ACC112 (cell line): Measurements from ENCODE around the gene GPC6.
A peak's percentile ranks its signal among the peaks of the same experiment; 100 is the strongest.

ENCODE experiments used
- H2AFZ ChIP-seq: fragments of 200-600 bp; sonication (generic); one replicate; pipeline ENCODE4 v1.6.0; 2017; ENCODE audit warnings: antibody characterized with exemption, low read length; ENCODE audit not compliant: unreplicated experiment
- H3K27ac ChIP-seq: fragments of 200-600 bp; sonication (generic); 2 replicates; pipeline ENCODE4 v1.5.1; 2014; ENCODE audit warnings: low read depth, mild to moderate bottlenecking, antibody characterized with exemption, low read length, moderate library complexity
- H3K27me3 ChIP-seq: fragments of 200-600 bp; sonication (generic); 2 replicates; pipeline ENCODE4 v1.6.1; 2014; ENCODE audit warnings: mild to moderate bottlenecking, antibody characterized with exemption, low read length, moderate library complexity, mixed read lengths; ENCODE audit not compliant: insufficient read depth
- H3K36me3 ChIP-seq: fragments of 200-600 bp; sonication (generic); 2 replicates; pipeline ENCODE4 v1.6.1; 2016; ENCODE audit warnings: mild to moderate bottlenecking, antibody characterized with exemption, low read length, moderate library complexity, mixed read lengths; ENCODE audit not compliant: insufficient read depth
- H3K4me1 ChIP-seq: fragments of 200-600 bp; sonication (generic); one replicate; pipeline ENCODE4 v1.6.1; 2016; ENCODE audit warnings: low read length, mixed read lengths; ENCODE audit not compliant: insufficient read depth, unreplicated experiment, control insufficient read depth
- H3K4me3 ChIP-seq: fragments of 200-600 bp; sonication (generic); 2 replicates; pipeline ENCODE4 v1.5.1; 2014; ENCODE audit warnings: mild to moderate bottlenecking, low read depth, low read length
- H3K79me2 ChIP-seq: fragments of 200-600 bp; sonication (generic); one replicate; pipeline ENCODE4 v1.6.0; 2016; ENCODE audit warnings: low read length; ENCODE audit not compliant: control insufficient read depth, unreplicated experiment, insufficient read depth

Gene GPC6

DNA sequence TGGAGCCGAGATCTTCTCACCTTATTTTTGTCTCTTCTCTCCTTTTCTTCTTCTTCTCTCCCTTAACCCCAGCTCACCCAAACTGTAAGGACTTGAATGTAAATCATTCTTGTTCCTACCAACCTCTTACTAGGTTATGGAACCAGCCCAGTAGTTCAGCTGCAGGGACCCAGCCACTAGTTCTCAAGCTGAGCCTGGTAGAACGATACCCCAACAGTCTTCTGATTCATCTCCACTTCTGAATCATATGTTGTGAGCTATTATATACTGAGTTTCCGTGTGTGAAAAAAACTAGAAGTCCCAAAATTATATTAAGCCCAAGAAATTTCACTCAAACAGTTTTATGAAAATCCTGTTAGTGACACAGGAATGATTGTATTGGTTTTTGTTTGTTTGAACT is 1185.1 kb downstream of the GPC6 start:
- H3K79me2 ChIP-seq: no peaks in the 10 kb centered on the region
- no peaks in the 10 kb centered on the region for H3K4me1 ChIP-seq
- H2AFZ ChIP-seq: peak overlapping the region; percentile 62
- no peaks in the 10 kb centered on the region for H3K27me3 ChIP-seq
- no peak overlapping the region for H3K4me3 ChIP-seq
- H3K36me3 ChIP-seq: no peaks in the 10 kb centered on the region
- no peak overlapping the region for H3K27ac ChIP-seq

GRCh38 chr13:94412870-94413597 is 1186.4 kb downstream of the GPC6 start:
- H3K4me1 ChIP-seq: no peaks in the 10 kb centered on the region
- H3K79me2 ChIP-seq: no peaks in the 10 kb centered on the region
- H3K27ac ChIP-seq: no peak overlapping the region
- no peaks in the 10 kb centered on the region for H3K27me3 ChIP-seq
- no peaks in the 10 kb centered on the region for H3K36me3 ChIP-seq
- no peak overlapping the region for H3K4me3 ChIP-seq
- H2AFZ ChIP-seq: no peak overlapping the region

GRCh38 chr13:94413598-94413944 is 1187.0 kb downstream of the GPC6 start:
- Histone ChIP-seq H3K4me1 (peaks cover 3% of the 10 kb centered on the region), H2AFZ (no peak overlapping the region), H3K79me2 (no peaks in the 10 kb centered on the region), H3K27me3 (no peaks in the 10 kb centered on the region), H3K4me3 (no peak overlapping the region), H3K27ac (no peak overlapping the region), H3K36me3 (no peaks in the 10 kb centered on the region)

DNA sequence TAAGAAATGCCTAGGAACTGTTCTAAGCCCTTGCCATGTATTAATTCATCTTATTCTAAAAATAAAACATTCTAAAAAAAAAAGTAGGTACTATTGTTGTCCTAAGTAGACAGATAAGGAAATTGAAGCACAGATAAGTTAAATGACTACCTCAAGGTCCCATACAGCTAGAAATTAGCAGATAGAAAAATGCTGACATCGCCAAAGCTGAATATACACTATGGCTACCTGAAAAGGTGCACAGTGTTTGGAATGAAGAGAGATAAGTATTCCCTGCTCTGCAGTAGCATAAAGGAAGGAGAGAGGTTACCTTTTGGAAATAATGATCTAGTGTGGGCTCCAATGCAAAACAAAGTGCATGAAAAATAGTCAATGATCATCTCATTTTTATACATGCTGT is 1187.5 kb downstream of the GPC6 start:
- Histone ChIP-seq H3K27ac (no peak overlapping the region), H2AFZ (no peak overlapping the region), H3K4me3 (no peak overlapping the region), H3K36me3 (no peaks in the 10 kb centered on the region), H3K79me2 (no peaks in the 10 kb centered on the region), H3K4me1 (peaks cover 9% of the 10 kb centered on the region), H3K27me3 (no peaks in the 10 kb centered on the region)

- H3K4me3 ChIP-seq: no peak overlapping the region
- H3K27ac ChIP-seq: no peak overlapping the region
- H2AFZ ChIP-seq: no peak overlapping the region
- no peaks in the 10 kb centered on the region for H3K27me3 ChIP-seq
- H3K4me1 ChIP-seq: peaks cover 12% of the 10 kb centered on the region
- no peaks in the 10 kb centered on the region for H3K79me2 ChIP-seq
- H3K36me3 ChIP-seq: no peaks in the 10 kb centered on the region
Observed at GRCh38 chr13:94414708-94415107, 1188.1 kb downstream of the GPC6 start.

DNA sequence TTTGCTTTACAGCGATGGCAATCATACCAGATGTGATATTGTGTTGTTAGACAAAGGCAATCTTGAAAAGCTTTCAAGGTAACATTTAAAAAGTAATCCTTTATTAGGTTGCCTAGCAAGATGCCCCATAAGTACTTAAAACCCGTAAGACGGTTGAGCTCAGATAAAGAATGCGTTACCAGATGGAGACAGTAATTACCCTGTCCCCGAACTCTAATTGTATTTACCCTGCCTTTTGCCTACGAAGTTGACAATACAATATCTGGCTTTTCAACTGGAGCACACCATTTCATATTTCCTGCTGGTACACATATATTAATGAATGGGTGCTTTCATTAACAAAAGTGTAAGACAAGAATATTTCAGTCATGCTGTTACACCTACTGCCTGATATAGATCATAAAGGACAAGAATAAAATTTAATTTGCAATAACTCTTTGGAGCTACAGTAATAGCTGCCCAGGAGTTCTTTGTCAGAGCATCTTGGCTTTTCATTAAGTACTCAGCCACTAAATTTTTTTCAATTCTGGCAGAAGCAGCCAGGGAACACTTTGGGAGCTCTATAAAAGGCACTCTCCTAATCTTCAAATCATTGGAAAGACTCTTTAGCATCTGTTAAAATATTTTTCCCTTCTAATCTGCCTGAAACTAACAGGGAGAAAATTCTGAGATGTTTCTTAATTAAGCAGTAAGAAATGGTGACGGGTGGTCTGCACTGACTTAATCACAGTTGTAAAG is 1189.1 kb downstream of the GPC6 start:
- H3K27me3 ChIP-seq: no peaks in the 10 kb centered on the region
- no peaks in the 10 kb centered on the region for H3K36me3 ChIP-seq
- H3K4me1 ChIP-seq: peaks cover 18% of the 10 kb centered on the region
- H3K27ac ChIP-seq: no peak overlapping the region
- no peak overlapping the region for H3K4me3 ChIP-seq
- H2AFZ ChIP-seq: no peak overlapping the region
- H3K79me2 ChIP-seq: no peaks in the 10 kb centered on the region

- no peak overlapping the region for H2AFZ ChIP-seq
- no peak overlapping the region for H3K4me3 ChIP-seq
- peaks cover 18% of the 10 kb centered on the region for H3K4me1 ChIP-seq
- no peaks in the 10 kb centered on the region for H3K27me3 ChIP-seq
- no peaks in the 10 kb centered on the region for H3K79me2 ChIP-seq
- no peaks in the 10 kb centered on the region for H3K36me3 ChIP-seq
- no peak overlapping the region for H3K27ac ChIP-seq
Observed at GRCh38 chr13:94416454-94417080, 1190.0 kb downstream of the GPC6 start.

- Histone ChIP-seq H3K4me1 (peaks cover 18% of the 10 kb centered on the region), H3K79me2 (no peaks in the 10 kb centered on the region), H3K27ac (no peak overlapping the region), H3K36me3 (no peaks in the 10 kb centered on the region), H3K4me3 (no peak overlapping the region), H3K27me3 (no peaks in the 10 kb centered on the region), H2AFZ (no peak overlapping the region)
Observed at GRCh38 chr13:94417294-94417693, 1190.7 kb downstream of the GPC6 start.

DNA sequence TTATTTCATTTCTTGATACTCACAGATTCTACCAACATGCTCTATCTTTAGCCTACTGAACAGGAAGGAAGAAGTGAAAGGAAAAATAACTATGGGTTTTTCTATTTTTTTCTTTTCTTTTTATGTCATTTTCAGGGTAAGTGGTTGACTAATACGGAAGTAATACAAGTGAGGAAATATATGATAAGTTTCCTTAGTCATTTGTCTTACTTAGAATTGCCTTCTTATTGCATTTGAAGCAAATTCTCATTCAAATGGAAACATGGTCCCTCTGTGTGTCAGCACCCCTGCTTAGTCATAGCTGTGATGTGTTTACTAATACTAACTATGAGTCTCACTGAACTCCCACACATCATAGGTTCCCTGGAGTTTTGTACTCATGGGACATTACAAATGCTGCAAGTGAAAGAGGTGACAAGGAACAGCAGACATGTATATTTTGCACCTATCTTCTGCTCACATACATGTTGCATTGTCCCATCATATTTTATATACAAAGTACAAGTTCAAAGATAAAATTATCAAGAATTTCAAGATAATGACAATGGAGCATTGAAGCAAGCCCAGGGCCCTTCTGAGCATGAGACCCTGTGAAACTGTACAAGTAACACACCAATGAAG is 1192.8 kb downstream of the GPC6 start:
- peaks cover 18% of the 10 kb centered on the region for H3K4me1 ChIP-seq
- H3K79me2 ChIP-seq: no peaks in the 10 kb centered on the region
- H3K27me3 ChIP-seq: no peaks in the 10 kb centered on the region
- peak overlapping the region; percentile 70 for H3K27ac ChIP-seq
- no peak overlapping the region for H2AFZ ChIP-seq
- H3K36me3 ChIP-seq: no peaks in the 10 kb centered on the region
- H3K4me3 ChIP-seq: no peak overlapping the region

- Histone ChIP-seq H2AFZ (no peak overlapping the region), H3K27me3 (no peaks in the 10 kb centered on the region), H3K36me3 (no peaks in the 10 kb centered on the region), H3K79me2 (no peaks in the 10 kb centered on the region), H3K27ac (peak overlapping the region; percentile 48), H3K4me3 (no peak overlapping the region), H3K4me1 (peaks cover 18% of the 10 kb centered on the region)
Observed at GRCh38 chr13:94419925-94420305, 1193.3 kb downstream of the GPC6 start.
